Raji (cell line): ENCODE results near the gene E2F2.

Experiments
- POLR2A ChIP-seq: IDR thresholded peaks from 2 replicates; pipeline ENCODE4 v1.6.1; 2011; ENCODE audit warnings: low read depth, low read length, control low read depth; ENCODE audit not compliant: insufficient read depth

The E2F2 gene

GRCh38 chr1:23567629-23567995, 36.6 kb upstream of the E2F2 start:
- TF ChIP-seq POLR2A: no peak

- no peak for TF ChIP-seq POLR2A
These were observed 35.3 kb upstream of the E2F2 start for GRCh38 chr1:23566304-23566703.

DNA sequence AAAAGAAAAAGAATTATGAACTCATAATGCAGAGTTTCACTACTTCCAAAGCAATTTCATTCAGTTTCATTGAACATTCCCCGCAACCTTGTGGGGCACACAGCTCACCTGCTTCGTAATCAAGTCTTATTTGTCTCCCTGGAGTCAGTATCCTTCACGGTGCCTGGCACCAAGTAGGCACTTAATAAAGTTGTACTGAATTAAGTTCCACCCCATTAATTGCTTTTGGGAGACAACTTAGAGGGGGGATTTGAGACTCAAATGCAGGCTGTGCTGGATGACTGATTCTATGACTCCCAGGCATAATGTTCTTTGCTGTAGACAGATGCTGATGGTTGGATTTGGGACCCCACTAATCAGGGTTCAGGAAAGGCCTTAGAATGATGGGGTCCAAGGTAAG, 34.7 kb upstream of the E2F2 start:
- no peak for TF ChIP-seq POLR2A

DNA sequence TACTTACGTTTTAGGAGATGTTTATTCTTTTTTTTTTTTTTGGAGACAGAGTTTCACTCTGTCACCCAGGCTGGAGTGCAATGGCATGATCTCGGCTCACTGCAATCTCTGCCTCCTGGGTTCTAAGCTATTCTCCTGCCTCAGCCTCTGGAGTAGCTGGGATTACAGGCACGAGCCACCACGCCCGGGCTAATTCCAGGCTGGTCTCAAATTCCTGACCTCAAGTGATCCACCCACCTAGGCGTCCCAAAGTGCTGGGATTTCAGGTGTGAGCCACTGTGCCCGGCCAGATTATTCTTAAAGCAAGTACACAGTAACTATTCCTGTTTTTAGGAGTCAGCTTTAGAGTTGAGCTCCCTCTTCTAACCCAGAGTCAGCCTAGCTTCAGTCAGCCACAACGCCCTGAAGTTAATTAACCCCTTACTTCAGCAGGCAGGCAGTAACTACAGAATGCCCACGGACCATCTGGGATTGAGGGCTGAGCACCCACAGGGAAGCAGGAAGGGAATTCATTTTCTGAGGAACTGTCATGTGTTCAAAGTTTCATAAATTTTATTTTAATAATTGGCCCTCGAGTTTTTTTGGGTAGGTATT, 33.6 kb upstream of the E2F2 start:
- TF ChIP-seq POLR2A: no peak

GRCh38 chr1:23563755-23564374, 32.8 kb upstream of the E2F2 start:
- no peak for TF ChIP-seq POLR2A

DNA sequence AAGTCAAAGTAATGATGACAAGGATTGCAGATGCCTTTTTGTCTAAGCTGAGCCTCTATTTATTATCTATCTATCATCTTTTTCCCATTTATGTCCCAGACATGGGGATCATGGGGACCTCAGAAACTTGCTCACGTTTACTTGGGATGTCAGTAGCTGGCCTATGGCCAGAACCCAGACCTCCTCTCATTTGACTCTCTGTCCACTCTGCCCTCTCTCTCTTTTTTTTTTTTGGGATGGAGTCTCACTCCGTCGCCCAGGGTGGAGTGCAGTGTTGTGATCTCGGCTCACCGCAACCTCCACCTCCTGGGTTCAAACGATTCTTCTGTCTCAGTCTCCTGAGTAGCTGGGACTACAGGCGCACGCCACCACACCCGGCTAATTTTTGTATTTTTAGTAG, 32.0 kb upstream of the E2F2 start:
- TF ChIP-seq POLR2A: no peak

GRCh38 chr1:23562137-23562876, 31.3 kb upstream of the E2F2 start:
- no peak for TF ChIP-seq POLR2A

- no peak for TF ChIP-seq POLR2A
These were observed 30.7 kb upstream of the E2F2 start for GRCh38 chr1:23561813-23562100.

DNA sequence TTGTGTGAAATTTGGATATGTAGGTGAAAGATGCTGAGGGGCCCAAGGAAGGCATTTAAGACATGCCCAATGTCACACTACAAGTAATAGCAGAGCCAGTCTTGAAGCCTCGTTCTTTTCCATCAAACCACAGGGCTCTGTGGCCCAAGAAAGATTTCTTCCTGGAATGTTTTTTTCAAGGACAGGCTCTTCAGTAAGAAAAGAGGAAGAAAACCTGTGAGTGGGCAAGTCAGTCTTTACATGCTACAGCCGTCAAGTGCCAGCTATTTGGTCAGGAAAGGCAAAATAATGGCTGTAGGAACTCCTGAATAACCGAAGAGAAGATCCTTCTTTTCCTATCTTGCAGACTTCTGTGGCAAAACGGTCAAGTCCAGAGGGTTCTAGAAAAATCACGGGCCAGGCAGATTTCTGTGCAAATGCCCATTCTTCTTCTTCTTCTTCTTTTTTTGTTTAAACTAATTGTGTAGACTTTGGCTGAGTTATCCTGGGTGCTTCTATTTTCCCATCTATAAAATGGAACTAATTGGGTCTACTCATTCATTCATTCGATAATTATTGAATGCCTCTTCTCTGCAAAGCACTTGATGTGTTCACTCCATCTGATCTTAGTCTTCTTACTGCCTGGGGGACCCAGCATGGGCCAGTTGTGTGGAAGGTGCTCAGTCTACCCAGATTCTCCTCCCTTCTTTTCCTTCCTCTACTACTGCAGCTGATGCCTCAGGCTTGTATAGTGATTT, 30.2 kb upstream of the E2F2 start:
- no peak for TF ChIP-seq POLR2A

- TF ChIP-seq POLR2A: no peak
These were observed 29.1 kb upstream of the E2F2 start for GRCh38 chr1:23559985-23560741.

DNA sequence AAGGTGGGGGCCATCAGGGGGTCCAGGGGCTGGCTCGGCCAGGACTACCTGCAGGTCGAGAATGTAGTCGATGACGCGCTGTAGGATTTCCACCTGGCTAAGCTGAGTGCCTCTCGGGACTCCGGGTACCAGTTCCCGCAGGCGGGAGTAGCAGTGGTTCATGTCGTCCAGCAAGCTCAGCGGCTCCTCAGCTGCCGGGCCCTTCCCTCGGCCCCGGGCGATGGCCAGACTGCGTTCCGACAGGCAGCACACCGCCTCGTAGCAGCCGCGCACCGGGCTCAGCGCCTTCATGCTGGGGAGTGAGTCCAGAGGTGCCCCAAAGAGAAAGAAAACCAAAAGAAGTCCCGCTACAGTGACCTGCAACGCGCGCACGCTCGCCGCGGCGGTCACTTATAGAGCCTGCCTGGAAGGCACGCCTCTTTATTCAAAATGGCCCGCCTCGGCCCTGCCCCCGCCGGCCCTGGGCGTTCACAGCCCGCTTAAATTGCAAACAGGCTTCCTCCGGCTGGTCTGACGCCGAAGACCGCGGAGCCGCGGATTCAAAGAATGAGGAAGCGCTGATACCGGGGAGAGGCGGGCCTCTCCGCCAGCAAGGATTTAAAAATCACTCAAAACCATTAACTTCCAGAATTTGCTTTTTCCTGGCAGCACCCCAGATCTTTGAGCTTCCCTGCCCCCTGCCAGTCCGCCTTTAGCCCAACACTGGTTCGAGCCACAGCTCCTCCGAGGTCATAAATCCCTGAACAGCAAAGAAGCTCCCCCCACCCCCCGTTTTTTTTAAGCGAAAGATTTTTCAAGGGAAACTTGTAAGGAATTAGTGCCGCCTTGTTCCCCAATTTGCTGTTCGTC, 28.3 kb upstream of the E2F2 start, which contains the start of gene ID3:
Gene ID3 (minus strand): TSS at position 366 of the 849 bp plus-strand sequence. CDS start 75 bp downstream, at position 291.
- TF ChIP-seq POLR2A: peak; percentile 100

DNA sequence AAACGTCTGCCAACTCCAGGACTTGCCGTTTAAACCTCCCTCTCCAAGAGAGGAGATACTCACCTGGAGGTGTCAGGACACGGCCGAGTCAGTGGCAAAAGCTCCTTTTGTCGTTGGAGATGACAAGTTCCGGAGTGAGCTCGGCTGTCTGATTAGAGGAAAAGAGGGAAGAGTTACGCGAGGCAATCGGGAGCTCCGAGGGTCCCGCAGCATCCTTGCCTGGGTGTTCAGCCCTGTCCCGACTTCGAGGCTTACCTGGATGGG, 27.8 kb upstream of the E2F2 start:
- no peak for TF ChIP-seq POLR2A

DNA sequence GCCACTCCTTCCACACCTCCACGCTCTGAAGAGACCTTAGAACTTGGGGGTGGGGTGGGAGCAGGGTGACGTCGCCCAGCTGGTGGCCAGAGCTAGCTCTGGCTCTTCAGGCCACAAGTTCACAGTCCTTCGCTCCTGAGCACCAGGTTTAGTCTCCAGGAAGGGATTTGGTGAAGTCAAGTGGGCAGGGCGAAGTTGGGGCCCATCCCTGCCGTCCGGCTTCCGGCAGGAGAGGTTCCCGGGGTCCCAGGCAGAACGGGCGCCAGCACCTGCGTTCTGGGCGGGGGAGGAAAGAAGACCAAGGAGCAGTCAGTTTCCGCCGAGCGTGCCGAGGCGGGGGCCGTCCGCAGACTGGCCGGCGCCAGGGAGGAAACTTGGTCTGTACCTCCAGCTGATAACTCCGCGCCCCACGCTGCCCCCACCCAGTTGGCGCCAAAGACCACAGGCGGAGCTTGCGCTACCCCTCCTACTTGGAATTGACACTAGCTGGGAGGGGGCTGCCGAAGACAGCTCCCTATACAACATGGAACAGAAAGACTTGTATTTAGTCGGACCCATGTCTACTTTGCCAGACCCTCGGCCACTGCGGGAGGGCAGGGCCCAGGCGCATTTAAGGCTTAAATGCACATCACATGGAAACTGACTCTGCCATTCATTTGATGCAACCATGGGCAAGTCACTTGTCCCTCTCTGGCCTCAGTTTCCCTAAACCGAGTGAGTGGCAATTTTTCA, 27.3 kb upstream of the E2F2 start:
- TF ChIP-seq POLR2A: no peak
